Measurements from ENCODE around the gene CNGB1.

DNA sequence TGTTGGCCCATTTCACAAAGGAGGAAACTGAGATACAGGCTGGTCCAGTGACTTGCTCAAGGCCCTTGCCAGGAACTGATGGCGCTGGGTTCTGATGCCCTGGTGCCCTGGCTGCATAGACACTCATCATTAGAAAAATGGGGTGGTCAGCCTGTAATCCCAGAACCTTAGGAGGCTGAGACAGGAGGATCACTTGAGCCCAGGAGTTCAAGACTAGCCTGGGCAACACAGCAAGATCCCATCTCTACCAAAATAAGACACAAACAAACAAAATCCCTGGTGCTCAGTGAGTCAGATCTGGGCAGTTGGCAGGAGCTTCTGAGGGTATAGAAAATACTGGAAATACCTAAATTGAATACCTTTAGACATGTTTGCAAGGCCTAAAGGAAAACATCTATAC is 127.5 kb downstream of the CNGB1 start:
- no peak for TF ChIP-seq CREB1 (IDR thresholded peaks at IDR 0.05; ENCODE audit: low read depth)
- TF ChIP-seq, protein P1, sequence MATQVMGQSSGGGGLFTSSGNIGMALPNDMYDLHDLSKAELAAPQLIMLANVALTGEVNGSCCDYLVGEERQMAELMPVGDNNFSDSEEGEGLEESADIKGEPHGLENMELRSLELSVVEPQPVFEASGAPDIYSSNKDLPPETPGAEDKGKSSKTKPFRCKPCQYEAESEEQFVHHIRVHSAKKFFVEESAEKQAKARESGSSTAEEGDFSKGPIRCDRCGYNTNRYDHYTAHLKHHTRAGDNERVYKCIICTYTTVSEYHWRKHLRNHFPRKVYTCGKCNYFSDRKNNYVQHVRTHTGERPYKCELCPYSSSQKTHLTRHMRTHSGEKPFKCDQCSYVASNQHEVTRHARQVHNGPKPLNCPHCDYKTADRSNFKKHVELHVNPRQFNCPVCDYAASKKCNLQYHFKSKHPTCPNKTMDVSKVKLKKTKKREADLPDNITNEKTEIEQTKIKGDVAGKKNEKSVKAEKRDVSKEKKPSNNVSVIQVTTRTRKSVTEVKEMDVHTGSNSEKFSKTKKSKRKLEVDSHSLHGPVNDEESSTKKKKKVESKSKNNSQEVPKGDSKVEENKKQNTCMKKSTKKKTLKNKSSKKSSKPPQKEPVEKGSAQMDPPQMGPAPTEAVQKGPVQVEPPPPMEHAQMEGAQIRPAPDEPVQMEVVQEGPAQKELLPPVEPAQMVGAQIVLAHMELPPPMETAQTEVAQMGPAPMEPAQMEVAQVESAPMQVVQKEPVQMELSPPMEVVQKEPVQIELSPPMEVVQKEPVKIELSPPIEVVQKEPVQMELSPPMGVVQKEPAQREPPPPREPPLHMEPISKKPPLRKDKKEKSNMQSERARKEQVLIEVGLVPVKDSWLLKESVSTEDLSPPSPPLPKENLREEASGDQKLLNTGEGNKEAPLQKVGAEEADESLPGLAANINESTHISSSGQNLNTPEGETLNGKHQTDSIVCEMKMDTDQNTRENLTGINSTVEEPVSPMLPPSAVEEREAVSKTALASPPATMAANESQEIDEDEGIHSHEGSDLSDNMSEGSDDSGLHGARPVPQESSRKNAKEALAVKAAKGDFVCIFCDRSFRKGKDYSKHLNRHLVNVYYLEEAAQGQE (IDR thresholded peaks at IDR 0.05; ENCODE audit: low read depth): no peak
- TF ChIP-seq TEAD4 (IDR thresholded peaks at IDR 0.05): no peak
- TF ChIP-seq, protein P2, sequence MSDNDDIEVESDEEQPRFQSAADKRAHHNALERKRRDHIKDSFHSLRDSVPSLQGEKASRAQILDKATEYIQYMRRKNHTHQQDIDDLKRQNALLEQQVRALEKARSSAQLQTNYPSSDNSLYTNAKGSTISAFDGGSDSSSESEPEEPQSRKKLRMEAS (IDR thresholded peaks at IDR 0.05): no peak
- no peak for TF ChIP-seq TAF1 (IDR thresholded peaks at IDR 0.05; ENCODE audit: low read depth)
- TF ChIP-seq EP300 (IDR thresholded peaks at IDR 0.05; ENCODE audit: borderline replicate concordance): no peak
- TF ChIP-seq RAD21 (IDR thresholded peaks at IDR 0.05; ENCODE audit: low read depth): no peak
- no peak for TF ChIP-seq EGR1 (IDR thresholded peaks at IDR 0.05)
- no peak for TF ChIP-seq TCF12 (IDR thresholded peaks at IDR 0.05; ENCODE audit: low read depth)
- TF ChIP-seq, protein P3, sequence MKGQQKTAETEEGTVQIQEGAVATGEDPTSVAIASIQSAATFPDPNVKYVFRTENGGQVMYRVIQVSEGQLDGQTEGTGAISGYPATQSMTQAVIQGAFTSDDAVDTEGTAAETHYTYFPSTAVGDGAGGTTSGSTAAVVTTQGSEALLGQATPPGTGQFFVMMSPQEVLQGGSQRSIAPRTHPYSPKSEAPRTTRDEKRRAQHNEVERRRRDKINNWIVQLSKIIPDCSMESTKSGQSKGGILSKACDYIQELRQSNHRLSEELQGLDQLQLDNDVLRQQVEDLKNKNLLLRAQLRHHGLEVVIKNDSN (IDR thresholded peaks at IDR 0.05): no peak
- no peak for TF ChIP-seq YY1 (IDR thresholded peaks at IDR 0.05; ENCODE audit: low read depth)
- no peak for TF ChIP-seq ZBTB7A (IDR thresholded peaks at IDR 0.05; ENCODE audit: low read depth)
- TF ChIP-seq FOXM1 (IDR thresholded peaks at IDR 0.05; ENCODE audit: borderline replicate concordance, low read depth): no peak
